RKO (cell line): ENCODE data around the gene ACTN4.

Experiments
- DNase-seq: peaks from one replicate; pipeline ENCODE4 v3.0.0-alpha.2; 2016; ENCODE audit warnings: low spot score

ACTN4 gene

DNA sequence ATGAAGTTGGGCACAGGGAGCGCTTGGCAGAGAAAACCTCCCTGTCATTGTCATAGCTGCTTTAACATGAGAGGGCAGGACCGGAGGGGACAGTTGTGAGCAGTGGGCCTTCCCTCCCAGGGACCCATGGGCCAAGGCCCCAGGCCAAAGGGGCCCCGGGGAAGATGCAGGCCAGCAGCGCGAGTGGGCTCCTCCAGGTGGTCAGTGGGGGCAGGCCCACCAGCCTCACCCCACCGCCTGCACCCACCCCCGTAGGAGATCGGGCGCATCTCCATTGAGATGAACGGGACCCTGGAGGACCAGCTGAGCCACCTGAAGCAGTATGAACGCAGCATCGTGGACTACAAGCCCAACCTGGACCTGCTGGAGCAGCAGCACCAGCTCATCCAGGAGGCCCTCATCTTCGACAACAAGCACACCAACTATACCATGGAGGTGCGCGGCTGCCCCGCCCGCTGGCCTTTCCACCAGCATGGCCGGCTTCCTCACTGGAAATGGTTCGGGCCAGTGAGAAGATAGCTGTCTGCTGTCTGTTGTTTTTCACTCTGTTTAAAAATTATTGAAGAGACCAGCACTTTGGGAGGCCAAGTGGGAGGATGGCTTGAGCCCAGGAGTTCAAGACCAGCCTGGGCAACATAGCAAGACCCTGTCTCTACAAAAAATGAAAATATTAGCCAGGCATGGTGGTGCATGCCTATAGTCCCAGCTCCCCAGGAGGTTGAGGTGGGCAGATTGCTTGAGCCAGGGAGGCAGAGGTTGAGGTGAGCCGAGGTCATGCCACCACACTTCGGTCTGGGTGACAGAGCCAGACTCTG is 78.2 kb downstream of the ACTN4 start:
- DNase-seq: no peak

- no peak for DNase-seq
These were observed 78.8 kb downstream of the ACTN4 start for GRCh38 chr19:38726284-38726673.

- DNase-seq: no peak
These were observed 79.4 kb downstream of the ACTN4 start for GRCh38 chr19:38726761-38727301.

GRCh38 chr19:38727306-38727867 is 79.9 kb downstream of the ACTN4 start:
- no peak for DNase-seq

DNA sequence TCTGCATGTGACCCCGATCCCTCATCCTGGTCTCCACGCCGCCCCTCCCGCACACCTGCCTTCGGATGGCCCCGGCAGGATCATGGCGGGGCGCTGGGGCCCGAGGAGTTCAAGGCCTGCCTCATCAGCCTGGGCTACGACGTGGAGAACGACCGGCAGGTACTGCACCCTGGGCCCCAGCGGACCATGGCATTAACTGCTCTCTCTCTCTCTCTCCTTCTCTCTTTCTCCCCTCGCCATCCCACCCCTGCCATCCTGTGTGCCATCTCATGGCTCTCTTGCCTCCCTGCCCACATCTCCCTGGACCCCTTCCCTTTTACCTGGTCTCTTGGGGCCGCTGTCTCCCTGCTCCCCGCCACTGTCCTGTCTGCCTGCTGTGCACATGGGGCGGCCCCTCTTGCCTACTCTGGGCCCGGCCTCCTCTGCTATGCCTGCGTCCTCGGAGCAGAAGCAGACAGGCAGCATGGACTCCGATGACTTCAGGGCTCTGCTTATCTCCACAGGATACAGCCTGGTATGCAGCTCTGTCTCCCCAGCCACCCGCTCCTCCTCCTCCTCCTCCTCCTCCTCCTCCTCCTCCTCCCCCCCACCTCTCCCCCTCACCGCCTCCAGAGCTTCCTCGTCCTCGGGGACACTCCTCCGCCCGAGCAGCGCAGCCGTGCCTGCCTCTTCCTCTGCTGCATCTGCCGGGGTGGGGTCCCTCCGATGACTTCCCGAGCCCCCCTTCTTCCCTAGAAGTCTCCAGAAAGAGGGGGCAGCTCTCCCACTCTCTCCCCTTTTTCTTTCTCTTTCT is 80.6 kb downstream of the ACTN4 start:
- no peak for DNase-seq

- DNase-seq: no peak
These were observed 81.5 kb downstream of the ACTN4 start for GRCh38 chr19:38728752-38729541.

DNA sequence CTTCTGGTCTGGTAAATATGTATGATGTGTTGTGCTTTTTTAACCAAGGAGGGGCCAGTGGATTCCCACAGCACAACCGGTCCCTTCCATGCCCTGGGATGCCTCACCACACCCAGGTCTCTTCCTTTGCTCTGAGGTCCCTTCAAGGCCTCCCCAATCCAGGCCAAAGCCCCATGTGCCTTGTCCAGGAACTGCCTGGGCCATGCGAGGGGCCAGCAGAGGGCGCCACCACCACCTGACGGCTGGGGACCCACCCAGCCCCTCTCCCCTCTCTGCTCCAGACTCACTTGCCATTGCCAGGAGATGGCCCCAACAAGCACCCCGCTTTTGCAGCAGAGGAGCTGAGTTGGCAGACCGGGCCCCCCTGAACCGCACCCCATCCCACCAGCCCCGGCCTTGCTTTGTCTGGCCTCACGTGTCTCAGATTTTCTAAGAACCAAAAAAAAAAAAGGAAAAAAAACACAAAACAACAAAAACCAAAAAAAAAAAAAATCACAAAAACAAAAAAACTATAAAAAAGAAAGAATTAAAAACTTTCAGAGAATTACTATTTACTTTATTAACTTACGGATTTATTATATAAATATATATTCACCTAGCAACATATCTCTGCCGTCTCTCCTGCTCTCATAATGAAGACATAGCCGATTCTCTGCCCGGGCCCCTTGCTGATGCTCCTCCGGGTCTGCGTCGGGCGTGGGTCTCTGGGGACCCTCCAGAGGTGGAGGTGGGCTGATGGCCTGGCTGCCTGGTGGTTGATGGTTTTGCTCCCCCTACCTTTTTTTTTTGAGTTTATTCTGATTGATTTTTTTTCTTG is 82.4 kb downstream of the ACTN4 start:
- peak; percentile 62 for DNase-seq

DNA sequence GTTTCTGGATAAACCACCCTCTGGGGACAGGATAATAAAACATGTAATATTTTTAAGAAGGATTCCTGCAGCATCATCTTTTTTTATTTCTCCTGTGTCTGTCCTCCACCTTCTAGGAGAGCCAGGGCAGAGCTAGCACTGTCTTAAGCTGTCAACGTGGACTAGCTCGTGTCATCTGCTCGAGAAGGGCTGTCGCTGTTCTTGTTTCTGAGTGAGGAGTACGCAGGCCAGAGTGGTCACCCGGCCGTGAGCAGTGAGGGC is 83.0 kb downstream of the ACTN4 start:
- DNase-seq: no peak

DNA sequence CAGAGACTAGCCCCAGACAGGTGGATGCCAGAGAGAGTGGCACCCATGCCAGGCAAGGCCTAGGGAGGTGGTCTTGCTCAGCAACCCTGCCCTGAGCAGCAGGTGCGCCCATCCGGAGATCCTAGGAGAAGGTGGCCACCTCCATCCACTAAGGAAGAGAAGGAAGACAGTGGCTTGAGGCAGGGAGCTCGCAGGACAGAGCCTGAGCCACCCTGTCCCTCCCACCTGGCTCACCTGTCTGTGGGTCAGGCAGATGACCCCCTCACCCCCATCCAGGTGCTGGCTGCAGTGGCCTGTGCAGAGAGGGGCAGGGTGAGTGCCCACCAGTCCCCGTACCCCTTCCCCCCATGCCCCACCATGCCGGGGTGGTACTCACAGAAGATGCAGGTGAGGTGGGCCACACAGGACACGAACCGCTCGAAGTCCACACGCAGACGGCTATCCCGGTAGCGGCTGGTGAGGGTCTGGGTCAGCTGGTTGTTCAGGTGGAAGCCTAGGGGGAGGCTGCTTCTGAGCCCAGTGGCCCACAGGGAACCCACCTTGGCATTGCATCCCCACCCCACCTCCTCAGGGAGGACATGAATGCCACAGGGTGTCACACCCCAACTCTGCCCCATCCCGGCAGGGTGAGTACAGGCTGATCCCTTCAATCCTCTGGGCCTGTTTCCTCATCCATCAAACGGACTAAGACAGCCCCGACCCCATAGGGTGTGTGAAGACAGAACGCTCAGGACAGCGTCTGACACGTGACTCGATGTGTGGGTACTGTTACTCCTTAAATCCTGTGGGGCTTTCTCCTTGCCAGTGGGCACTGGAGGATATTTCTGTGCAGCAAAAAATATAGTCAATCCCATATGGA is 83.5 kb downstream of the ACTN4 start:
- DNase-seq: no peak

- DNase-seq: no peak
These were observed 84.3 kb downstream of the ACTN4 start for GRCh38 chr19:38731654-38732301.

DNA sequence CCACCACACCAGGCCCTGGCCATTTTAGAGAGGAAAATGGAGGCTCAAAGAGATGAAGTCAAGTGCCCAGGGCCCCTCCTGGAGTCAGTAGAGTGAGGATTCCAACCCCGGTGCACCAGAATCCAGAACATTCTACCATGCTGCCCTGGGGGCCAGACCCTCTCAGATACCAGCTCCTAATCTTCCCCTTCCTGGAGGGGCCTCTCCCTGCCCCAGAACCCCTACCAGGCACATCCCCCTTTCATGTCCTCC is 85.7 kb downstream of the ACTN4 start:
- DNase-seq: no peak

DNA sequence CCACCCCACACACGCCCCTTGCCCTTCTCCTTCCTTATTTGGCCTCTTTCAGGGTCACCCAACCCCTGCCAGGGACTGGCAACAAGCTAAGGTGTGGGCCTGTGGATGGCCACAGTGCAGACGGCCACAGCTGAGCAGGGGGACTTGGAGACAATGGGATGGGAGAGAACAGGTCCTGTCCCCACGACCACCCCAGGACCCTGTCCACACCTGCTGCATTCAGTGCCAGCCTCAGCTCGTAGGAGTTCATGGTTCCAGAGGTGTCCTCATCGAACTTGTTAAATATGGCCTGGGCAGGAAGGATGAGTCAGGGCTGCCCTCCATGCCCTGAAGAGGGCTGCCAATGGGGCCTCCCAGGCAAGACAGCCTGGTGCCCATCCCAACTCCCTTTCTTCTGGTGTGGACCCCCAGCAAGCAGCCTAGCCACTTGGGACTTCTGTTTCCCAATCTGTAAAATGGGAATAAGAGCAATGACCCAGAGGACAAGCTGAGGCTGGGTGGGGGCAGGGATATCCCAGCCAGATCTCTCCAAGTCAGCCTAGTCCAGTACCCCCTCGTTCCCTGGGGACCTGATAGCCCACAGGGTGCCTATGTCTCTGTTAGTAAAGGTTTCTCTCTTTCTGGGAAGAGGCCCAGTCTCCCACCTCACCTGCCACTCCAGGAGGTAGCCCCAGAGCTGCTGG is 86.2 kb downstream of the ACTN4 start:
- DNase-seq: no peak

- no peak for DNase-seq
These were observed 86.7 kb downstream of the ACTN4 start for GRCh38 chr19:38734176-38734425.

- no peak for DNase-seq
These were observed 87.2 kb downstream of the ACTN4 start for GRCh38 chr19:38734426-38735256.

DNA sequence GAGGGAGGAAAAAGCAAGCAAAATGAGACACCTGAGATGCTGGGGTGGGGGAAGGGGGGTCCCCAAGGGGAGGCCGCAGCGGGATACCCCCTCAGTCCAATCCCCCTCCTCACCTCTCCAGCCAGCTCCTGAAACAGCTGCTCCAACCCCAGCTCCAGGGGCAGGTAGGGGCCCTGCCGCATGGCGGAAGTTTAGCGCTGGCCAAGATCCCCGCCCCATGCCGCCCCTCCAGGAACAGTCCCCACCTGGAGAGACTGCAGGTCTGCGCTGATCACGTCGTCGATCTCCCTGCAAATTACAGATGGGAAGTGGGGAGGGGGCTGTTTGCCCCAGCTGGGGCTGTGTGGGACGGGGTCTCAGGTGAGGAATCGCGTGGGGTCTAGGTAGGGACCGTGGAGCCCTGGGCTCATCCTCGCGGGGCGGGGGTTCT is 87.8 kb downstream of the ACTN4 start:
- DNase-seq: no peak

DNA sequence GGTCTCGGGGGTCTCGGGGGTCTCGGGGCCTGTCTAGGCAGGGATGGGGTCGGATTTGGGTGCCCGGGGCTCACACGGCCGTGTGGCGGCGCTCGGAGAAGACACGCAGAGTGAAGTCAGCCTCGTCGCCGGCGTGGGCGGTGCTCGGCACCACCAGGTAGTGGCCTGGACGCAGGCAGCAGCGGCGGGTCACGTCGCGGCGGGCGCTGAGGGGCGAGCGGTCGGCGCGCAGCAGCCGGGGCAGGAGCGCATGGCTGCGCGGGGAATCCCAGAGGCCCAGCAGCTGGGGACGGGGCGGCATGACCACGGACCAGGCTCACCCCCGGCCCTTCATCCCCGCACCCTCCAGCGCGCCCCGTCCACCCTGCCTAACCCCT is 88.6 kb downstream of the ACTN4 start:
- peak; percentile 75 for DNase-seq

- no peak for DNase-seq
These were observed 89.2 kb downstream of the ACTN4 start for GRCh38 chr19:38736413-38737280.

DNA sequence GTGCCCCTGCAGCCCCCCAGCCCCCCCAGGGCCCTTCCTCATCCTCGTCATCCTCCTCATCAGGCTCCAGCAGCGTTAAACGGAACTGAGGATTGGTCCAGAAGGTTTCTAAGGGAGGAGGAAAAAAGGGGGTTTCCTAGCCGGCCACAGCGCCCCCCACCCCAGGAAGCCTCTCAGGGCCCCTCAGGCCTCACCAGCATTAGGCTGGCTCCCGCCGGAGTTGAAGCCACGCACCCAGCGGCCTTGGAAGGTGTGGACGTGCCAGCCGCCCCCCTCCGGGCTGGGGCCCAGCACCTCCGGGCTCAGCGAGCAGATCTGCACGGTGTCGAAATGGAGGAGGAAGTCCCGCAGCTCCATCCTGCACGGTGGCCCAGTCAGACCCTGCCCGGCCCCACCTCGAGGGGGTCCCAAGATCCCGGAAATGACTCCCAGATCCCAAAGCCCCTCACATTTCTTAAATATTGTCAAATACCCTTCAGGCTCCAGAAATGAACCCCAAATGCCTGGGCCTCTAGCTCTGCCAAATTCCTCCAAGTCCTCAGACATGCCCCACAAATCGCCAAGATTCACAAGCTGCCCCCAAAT is 89.9 kb downstream of the ACTN4 start:
- DNase-seq: no peak
